GM21381 (cell line): ENCODE data around the gene CDH4.

ENCODE experiments used
- ATAC-seq: cut with Tn5 transposase; IDR thresholded peaks from one replicate; pipeline ENCODE4 v1.9.1; 2021; ENCODE audit warnings: mild to moderate bottlenecking, moderate library complexity; ENCODE audit not compliant: unreplicated experiment

CDH4 gene

DNA sequence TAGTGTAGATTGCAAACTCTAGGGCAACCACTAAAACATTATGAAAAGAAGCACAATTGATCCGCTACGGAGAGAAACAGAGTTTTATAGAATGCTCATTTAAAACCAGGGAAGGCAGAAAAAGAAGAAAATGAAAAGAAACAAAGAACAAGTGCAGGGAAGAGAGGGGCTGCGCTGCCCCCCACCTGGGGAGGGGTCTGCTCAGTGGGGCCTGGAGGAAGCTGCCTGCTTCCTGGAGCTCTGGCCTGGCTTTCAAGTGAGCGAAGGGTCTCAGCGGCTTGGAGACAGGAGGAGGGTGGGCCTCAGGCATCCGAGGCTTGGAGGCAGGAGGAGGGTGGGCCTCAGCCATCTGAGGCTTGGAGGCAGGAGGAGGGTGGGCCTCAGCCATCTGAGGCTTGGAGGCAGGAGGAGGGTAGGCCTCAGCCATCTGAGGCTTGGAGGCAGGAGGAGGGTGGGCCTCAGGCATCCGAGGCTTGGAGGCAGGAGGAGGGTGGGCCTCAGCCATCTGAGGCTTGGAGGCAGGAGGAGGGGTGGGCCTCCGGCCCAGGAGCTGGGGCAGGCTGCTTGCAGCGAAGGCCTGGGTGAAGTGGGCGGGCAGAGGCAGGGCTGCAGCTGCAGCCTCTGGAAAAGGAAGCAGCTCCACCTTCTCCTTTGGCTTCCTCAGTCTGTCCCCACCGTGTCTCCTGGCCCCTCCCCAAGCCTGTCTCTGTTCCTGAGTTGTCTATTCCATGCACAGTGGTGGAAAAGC lies 407.4 kb downstream of the CDH4 start:
- no peak for ATAC-seq

DNA sequence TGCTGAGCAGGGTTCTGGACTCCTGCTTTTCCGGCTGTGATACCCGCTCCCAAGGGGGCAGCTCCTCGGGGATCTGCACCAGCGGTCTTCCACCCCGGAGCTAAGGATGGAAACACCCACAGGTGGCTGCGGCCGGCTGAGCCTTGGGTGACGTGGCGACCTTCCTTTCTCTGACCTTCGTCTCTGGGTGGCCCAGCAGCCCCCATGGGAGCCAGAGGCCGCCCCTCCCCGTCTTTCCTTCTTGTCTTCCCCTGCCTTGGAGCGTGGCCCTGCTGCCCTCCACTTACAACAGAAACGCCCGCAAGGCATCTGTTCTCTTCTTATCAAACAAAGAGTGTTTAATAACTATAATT lies 407.9 kb downstream of the CDH4 start:
- ATAC-seq: no peak

DNA sequence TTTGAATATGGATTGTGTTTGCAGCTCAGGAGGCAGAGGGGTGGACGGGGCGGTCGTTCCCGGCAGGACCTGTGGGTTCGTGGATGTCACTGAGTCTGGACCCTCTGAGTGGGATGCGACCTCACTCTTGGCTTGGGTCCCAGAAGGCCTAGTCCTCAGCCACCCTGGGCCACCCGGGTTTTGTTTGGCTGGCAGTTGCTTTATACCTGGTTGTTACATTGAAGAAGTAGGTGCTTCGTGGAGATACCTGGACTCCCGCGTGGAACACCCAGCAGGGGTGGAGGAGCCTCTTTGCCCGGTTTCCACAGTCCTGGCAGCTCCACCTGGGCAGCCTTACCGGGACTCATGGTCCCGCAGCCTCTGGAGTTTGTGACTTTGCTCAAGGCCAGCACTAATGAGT lies 408.5 kb downstream of the CDH4 start:
- no peak for ATAC-seq

DNA sequence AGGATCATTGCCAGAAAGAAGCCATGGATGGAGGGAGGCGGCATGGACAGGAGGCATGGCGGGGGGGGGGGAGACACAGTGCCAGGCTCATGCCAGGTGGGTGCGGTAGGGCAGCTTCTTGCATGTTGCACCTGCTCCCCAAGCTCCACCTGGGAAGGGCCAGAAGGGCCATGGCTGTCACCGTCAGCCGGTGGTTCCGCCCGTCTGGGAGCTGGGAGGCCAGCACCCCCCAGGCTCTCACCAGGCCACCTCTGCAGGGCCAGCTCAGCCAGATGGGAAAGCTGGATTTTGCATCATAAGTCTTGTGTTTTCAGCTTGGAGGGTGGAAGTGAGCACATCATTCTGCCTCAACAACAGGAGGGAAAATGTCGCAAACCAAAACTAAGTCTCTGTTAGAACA lies 409.0 kb downstream of the CDH4 start:
- no peak for ATAC-seq

DNA sequence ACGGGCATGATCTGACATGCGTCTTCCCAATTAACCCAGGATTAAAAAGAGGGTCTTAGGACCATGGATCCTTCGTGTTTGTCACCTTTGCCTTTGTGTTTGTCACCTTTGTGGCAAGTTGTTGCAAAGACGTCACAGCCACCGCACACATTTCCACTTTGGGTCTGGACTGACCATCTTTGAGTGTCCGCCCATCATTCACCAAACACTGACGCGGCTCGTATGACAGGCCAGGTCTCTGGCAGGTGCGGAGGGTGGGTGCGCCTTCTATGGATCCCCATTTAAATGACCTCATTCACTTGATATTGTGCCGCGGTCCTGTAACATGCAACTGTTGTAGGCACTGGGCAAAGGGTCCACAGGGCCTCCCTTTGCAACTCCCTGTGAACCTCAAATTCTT lies 409.5 kb downstream of the CDH4 start:
- no peak for ATAC-seq

DNA sequence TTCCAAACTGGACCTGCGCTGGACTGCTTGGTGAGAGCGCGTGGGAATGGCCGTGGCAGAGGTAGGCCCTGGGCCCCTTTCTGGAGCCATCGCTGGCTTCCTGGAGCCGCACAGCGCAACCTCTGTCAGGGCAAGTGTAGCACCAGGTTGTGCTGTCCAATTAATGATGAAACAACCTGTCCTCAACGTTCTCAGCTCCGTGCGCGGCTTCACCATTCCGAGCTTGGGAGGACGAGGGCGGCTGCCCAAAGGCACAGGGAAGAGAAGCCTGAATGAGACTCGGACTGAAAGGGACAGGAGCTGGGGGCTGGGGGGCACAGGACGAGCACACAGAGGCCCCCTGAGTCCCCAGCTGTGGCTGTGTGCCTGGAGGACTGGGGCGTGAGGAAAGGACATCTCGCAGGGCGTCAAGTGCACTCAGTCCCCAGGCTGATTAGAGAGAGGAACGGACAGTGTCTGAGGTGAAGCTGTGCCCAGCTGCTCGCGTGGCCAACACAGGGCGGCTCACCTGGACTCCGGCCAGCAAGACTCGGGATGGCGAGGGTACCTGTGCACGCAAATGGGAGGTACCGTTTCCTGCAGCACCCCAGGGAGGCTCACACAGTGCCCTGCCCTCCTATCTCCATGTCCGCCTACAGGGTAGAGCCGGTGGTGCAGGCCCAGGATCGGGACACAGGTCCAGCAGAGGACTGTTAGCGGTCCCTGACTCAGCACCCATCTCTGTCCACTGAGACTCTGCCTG lies 410.3 kb downstream of the CDH4 start:
- ATAC-seq: no peak

DNA sequence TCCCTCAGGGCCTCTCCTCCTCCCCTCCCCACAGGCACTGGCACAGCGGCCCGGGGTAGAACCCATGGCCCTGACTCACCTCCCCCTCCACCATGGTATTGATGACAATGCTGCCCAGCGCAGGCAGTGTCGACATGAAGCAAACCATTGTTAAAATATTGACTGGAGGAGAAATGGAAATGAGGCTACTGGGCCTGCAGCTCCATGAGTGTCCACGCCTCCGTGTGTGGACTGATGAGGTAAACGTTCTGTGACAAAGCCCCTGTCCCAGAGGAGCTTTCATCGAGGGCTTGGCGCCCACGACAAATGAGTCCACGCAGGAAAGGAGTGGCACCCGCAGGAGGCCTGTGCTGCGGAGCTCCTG lies 410.9 kb downstream of the CDH4 start:
- ATAC-seq: no peak

DNA sequence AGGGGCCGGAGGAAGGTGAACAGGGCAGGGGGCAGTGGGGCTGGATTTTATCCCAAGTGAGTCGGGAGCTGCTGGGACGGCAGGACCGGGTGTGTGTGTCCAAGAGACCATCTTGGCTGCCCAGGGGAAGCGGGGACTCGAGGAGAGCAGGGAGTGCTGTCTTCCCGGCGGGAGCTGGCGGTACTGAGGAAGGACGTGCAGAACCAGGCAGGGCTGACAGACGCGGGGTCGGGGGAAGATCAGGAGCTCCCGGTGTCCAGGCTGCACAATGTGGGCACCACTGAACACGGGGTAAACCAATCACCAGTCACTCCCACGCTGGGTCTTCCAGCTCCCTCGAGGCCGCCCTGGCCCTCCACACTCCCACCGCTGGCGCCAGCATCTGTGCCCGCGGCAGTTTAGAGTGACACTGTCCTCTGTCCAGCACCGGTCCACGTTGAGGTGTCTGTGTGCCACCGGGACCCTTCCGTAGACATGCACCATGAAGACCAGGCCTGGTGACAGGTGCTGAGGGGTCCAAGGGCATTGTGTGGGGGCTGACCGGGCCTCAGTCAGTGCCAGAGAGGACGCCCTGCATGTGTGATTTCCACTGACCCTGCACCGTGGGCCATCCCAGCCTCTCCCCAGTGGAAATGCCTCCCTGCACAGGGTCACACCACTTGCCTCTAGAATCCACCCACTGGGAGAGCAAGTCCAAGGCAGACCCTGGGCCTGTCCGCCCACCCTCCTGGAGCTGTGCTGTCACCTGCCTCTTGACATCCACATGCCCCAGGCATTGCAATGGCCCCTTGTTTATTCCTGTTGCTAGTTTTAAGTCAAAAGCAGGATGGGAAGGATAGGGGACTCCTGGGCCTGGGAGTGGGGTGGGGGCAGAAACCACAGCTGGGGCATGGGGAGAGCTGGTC lies 411.7 kb downstream of the CDH4 start:
- no peak for ATAC-seq

DNA sequence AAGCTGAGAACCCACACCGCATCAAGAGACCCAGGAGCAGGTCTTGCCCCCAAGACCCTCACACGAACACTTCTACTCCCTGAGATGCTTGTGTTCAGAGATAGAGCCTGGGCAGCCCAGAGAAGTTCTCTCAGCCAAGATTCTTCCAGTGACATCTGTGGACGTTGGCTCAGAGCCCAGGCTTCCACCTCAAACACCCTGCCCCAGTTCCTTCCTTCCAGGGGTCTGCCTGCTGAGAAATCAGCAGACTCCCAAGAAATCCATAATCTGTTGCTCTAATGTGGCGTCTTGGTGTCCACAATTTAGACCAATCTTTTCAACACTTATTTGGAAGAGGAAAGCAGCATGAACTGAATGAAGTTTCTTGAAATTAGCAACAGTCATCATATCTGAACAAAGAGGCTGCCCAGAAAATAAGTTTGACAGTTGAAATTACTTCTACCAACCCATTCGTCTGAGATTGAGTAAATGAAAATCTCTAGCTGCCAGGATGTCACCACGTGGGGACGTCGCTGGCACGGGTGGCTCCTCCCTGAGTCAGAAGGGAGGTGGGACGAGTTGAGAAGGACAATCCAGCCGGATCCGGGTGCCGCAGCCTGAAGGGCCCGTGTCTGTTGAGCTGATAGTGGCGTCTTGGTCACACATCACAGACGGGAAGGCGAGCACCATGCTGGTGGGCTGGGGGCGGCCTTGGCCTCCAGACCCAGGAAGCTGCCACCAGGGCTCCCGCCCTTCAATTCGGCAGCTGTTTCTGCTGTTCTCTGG lies 412.7 kb downstream of the CDH4 start:
- no peak for ATAC-seq

DNA sequence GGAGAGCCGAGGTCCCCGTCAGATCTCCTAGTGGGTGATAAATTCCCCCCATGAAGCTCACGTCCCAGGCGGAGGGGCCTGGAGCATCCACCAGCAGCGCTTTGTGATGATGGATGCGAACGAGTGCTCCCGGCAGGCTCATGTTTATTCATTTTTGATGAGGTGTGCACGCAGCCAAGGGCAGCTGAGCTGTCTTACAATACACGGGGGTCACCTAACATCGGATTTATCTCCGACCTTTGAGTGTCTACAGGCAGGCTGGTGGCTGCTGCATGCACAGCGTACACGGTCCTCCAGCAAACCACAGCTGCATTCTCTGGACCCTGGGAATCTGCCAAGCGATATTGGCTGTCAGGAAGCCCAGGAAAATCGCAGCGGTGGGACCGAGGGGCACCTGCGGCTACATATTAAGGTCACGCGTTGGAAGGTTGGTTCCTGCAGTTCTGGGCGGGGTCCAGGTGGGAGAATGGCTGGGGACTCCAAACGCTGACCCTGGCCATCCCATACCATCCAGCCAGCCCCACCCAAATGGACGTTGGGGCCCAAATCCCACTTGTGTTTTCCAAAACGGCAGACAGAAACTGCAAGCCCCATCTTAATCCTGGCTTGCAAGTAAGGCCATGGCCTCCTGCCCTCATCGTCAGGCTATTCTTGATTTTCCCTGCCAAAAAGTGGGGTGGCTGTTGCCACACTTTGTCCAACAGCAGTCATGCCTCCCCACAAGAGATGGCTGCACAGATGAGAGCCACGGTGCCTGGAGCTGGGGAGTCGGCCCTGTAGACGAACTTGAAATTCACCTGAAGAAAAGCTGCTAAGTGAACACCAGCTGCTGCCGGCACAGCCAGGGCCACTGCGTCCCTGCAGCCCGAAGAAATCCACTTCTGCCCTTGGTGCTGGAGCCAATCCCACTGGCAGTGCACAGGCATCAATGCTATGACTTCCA lies 413.7 kb downstream of the CDH4 start:
- no peak for ATAC-seq

DNA sequence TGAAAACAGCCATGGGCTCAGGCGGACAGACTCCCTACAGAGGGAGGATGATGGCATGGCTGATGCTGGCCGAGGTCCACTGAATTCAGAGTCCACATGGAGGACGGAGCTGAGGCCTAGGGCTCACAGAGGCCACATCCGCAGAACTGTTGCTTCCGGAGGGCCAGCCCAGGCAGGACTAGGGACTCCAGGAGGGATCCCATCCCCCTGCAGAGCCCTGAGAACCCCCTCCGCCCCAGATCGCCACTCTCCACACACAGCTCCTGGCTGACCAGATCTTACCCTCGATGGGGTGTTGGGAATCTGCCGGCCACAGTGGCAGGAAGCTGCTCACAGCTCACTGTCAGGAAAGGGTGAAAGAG lies 414.4 kb downstream of the CDH4 start:
- ATAC-seq: no peak

DNA sequence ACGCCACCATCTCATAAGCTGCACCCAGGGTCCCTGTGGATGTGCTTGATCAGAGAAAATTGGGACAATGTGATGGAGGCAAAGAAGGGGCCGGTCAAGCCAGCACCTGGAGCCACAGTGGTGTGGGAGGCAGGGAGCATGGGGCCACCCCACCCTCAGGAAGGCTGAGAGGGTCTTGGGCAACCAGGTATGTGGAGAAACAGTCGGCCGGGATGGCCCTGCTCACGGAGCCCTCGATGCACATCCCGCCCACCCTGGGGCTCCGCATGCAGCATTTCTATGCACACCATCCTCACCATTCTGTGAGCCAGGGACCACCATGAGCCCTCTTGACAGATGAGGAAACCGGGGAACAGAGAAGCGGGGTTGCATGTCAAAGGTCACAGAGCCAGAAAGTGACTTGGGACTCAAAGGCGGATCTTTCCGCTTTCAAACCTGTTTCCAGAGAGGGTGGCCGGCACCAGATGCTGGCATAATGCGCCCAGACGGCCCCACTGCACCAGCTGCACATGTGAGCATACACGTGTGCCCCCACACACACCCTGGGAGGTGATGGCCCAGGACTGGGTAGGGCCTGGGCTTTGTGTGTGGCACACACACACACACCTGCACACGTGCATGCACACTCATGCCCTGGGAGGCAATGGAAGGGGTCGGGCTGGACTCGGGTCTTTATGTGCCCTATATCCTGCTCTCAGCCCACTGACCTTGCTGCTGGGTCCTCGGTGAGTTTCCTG lies 415.2 kb downstream of the CDH4 start:
- no peak for ATAC-seq

DNA sequence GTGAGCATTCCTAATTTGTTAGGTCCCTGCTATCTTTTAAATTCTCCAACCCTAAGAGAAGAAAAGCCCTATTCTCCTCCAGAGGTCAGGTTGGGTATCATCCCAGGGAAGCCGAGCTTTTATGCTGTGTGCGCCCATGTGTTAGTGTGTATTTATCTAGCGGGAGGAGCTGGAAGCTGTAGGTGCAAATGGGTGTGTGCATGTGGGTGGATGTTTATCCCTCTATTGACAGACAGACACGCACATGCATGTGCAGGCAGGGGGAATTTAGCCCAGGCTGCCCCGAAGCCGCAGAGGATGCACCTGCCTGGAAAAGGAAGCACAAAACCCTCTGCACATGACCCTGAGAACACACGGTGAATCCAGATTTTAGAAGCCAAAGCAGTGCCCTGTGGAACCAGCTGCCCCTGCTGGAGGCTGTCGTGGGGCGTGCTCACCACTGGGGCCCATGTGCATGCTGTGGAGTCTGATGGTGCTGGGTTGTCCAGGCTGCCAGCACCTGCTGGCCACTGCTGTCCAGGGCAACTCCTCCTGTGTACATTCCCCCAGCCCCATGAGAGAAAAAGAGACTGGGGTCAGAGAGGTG lies 416.1 kb downstream of the CDH4 start:
- no peak for ATAC-seq

DNA sequence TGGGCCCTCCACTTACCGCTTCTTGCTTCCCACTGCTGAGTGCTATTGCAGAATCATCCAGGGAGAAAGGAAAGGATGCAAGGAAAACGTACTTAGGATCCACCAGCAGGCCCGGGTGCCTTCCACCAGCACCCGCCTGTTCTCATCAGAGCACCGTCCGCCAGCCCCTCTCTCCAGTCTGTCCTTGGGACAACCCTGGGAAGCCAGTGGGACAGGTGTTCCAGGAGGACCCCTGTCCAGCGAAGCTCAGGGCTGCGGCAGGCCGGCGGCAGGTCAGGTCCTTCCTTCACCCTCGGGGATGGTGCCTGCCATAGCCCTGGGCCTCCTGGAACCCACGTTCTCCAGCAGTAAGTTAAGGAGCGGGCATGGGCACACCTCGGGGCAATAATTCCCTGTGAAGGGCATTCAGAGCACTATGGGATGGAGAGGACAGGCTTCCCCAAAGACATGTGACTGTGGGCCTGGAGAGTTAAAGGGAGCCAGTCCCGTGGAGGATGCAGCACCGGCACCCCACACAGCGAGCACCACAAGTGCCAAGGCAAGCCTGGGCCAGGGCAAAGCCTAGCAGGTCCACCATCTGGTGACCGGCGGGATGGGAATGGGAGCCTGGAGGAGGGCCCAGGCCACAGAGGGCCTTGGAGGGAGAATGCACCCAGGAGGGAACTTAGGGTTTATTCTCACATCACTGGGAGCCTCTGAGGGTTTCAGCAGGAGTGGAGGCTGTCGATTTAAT lies 416.9 kb downstream of the CDH4 start:
- ATAC-seq: no peak

DNA sequence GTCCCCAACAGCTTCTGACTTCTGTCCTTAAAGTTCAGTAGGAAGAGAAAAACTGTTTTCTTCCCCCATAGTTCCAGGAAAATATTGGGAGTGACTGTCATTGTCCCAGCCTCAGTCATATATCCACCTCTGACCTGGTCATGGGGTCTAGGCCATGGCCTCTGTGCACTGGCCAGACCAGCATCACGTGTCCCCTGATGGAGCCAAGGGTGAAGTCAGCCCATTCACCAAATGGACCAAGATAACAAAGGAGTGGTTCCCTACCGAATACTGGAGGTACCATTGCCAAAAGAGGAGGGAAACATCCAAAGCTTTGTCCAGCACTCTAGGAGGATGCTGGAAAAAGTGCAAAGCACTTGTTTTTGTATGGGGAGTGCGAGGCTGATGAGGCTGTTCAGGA lies 418.2 kb downstream of the CDH4 start:
- ATAC-seq: no peak

DNA sequence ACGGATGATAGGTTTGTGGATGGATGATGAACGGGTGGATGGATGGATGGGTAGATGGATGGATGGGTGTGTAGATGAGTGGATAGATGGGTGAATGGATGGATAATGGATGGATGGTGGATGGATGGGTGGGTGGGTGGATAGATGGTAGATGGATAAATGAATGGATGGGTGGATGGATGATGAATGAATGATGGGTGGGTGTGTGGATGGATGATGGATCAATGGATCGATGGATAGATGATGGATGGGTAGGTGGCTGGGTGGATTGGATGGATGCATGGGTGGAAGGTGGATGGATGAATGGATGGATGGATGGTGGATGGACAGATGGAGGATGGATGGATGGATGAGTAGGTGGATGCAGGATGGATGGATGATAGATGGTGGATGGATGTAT lies 419.5 kb downstream of the CDH4 start:
- no peak for ATAC-seq

DNA sequence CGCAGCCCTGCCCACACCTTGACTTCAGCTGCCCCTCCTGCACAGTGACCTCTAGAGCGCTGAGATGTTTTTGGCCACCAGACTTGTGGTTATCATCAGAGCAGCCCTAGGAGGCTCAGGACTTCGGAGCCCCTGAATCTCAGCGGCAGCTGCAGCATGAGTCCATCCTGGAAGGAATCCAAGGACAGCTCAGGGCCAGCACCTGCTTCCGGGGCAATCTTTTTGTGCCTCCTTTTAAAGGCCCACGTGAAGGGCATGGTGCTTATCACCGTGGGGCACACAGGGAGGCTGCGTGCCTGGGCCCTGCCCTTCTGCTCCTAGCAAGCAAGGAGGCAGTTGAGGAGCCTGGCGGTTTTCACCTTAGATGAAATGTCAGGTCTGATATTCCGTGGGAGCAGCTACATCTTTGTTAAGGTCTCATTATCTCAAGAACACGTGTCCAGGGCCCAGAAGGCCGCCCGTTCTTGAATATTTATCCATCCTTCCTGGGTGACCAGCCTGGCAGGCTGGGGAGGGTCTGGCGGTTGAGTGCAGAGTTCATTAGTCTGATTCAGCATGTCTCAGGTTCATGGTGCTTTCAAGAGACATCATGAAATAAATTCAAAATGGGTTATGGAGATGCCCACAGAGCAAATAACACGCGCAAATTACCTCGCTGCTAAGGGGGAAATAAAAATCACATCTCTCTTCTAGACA lies 421.2 kb downstream of the CDH4 start:
- ATAC-seq: no peak

DNA sequence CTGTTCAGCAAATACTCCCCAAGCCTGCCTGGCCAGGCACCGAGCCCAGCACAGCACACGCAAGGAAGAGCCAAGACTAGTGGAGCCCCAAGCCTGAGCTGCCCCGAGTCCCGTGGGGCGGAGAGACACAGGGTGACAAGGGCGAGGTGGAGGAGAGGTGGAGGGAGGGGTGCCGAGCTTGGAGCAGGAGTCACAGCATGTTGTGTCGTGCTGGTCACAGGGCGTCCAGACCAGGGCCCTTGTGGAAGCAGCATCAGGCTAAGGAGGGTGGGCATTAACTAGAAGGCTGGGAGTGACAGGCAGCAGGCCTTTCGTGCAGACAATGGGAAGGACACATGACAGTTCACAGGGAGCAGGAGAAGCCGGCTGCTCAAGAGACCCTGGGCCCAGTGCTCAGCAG lies 422.1 kb downstream of the CDH4 start:
- no peak for ATAC-seq
